Esophagus muscularis mucosa (tissue), 3 donors: ENCODE measurements around the gene MAP1LC3B2.

Experiments
- POLR2A ChIP-seq: fragments of 450-650 bp; IDR thresholded peaks from one replicate; pipeline ENCODE4 v1.6.1; 2017; ENCODE audit warnings: antibody characterized with exemption, moderate library complexity, mild to moderate bottlenecking, low read depth
- POLR2AphosphoS5 ChIP-seq, 2 donors: sonication (generic); formaldehyde crosslinking; IDR thresholded peaks; one replicate each; pipeline ENCODE4 v1.6.1; 2017; ENCODE audit warnings: antibody characterized with exemption in 2 of 2
- TF ChIP-seq, protein P1 (sequence below), 3 experiments: fragments of 200-600 bp in 2 of 3; fragments of 450-650 bp in 1 of 3; sonication (generic) in 2 of 3; IDR thresholded peaks; one replicate each; pipeline ENCODE4 v1.5.1; 2017 to 2019; ENCODE audit warnings: antibody characterized with exemption in 3 of 3, mild to moderate bottlenecking in 2 of 3, moderate library complexity in 1 of 3

DNA sequence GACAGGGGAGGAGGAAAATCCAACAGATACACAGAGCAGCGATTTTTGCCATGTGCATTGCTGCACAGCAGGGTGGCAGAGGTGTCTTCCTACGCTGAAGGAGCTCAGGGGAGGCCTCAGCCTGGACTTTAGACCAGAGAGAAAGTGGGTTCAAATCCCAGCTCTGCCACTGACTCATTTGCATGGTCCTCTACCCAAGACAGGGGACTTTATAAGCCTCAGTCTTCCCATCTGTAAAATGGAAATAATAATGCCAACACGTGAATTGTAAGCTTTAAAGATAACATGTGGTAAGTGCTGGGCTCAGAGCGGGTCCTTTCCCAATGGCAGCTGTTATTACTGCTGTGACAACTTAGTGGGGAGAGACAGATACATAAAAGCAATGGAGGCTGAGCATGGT lies 62.0 kb downstream of the MAP1LC3B2 start:
- TF ChIP-seq, protein P1, sequence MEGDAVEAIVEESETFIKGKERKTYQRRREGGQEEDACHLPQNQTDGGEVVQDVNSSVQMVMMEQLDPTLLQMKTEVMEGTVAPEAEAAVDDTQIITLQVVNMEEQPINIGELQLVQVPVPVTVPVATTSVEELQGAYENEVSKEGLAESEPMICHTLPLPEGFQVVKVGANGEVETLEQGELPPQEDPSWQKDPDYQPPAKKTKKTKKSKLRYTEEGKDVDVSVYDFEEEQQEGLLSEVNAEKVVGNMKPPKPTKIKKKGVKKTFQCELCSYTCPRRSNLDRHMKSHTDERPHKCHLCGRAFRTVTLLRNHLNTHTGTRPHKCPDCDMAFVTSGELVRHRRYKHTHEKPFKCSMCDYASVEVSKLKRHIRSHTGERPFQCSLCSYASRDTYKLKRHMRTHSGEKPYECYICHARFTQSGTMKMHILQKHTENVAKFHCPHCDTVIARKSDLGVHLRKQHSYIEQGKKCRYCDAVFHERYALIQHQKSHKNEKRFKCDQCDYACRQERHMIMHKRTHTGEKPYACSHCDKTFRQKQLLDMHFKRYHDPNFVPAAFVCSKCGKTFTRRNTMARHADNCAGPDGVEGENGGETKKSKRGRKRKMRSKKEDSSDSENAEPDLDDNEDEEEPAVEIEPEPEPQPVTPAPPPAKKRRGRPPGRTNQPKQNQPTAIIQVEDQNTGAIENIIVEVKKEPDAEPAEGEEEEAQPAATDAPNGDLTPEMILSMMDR (IDR thresholded peaks at IDR 0.05): no peak
- TF ChIP-seq POLR2A: no peak
- TF ChIP-seq POLR2AphosphoS5 (IDR thresholded peaks at IDR 0.05): no peak
